HEK293 (cell line): Measurements from ENCODE around the gene VILL.

ENCODE experiments used
- AEBP2 ChIP-seq: fragments of 450-650 bp; formaldehyde crosslinking; IDR thresholded peaks from 2 replicates; pipeline ENCODE4 v1.5.1; 2016; ENCODE audit warnings: missing biosample characterization, missing genetic modification characterization, borderline replicate concordance
- BCL11B ChIP-seq: fragments of 450-650 bp; formaldehyde crosslinking; IDR thresholded peaks from 2 replicates; pipeline ENCODE4 v1.5.1; 2016; ENCODE audit warnings: low read depth, missing biosample characterization, missing genetic modification characterization
- GLI2 ChIP-seq: fragments of 450-650 bp; formaldehyde crosslinking; IDR thresholded peaks from 2 replicates; pipeline ENCODE4; 2017; ENCODE audit warnings: missing biosample characterization, missing genetic modification characterization, low read depth, borderline replicate concordance
- KLF1 ChIP-seq: fragments of 450-650 bp; formaldehyde crosslinking; IDR thresholded peaks from 2 replicates; pipeline ENCODE4 v1.5.1; 2016; ENCODE audit warnings: missing biosample characterization, missing genetic modification characterization
- KLF17 ChIP-seq: fragments of 450-650 bp; formaldehyde crosslinking; IDR thresholded peaks from 2 replicates; pipeline ENCODE4 v1.5.1; 2016; ENCODE audit warnings: missing biosample characterization, missing genetic modification characterization
- MZF1 ChIP-seq: fragments of 450-650 bp; formaldehyde crosslinking; IDR thresholded peaks from 2 replicates; pipeline ENCODE4 v1.5.1; 2017; ENCODE audit warnings: missing biosample characterization, missing genetic modification characterization, borderline replicate concordance
- OVOL3 ChIP-seq: fragments of 450-650 bp; formaldehyde crosslinking; IDR thresholded peaks from 2 replicates; pipeline ENCODE4 v1.5.1; 2016; ENCODE audit warnings: missing biosample characterization, missing genetic modification characterization
- TSHZ1 ChIP-seq: fragments of 450-650 bp; formaldehyde crosslinking; IDR thresholded peaks from 2 replicates; pipeline ENCODE4 v1.5.1; 2016; ENCODE audit warnings: missing biosample characterization, missing genetic modification characterization, borderline replicate concordance
- ZBTB20 ChIP-seq: fragments of 450-650 bp; formaldehyde crosslinking; IDR thresholded peaks from 2 replicates; pipeline ENCODE4 v1.5.1; 2016; ENCODE audit warnings: missing biosample characterization, missing genetic modification characterization
- ZBTB48 ChIP-seq: fragments of 450-650 bp; formaldehyde crosslinking; IDR thresholded peaks from 2 replicates; pipeline ENCODE4 v1.5.1; 2016; ENCODE audit warnings: missing biosample characterization, missing genetic modification characterization
- ZFHX2 ChIP-seq: fragments of 450-650 bp; formaldehyde crosslinking; conservative IDR thresholded peaks from 2 replicates; pipeline ENCODE4 v1.5.1; 2016; ENCODE audit warnings: missing biosample characterization, missing genetic modification characterization
- ZFP69B ChIP-seq: fragments of 450-650 bp; formaldehyde crosslinking; IDR thresholded peaks from 2 replicates; pipeline ENCODE4 v1.5.1; 2016; ENCODE audit warnings: missing biosample characterization, missing genetic modification characterization
- ZNF112 ChIP-seq: fragments of 450-650 bp; formaldehyde crosslinking; IDR thresholded peaks from 2 replicates; pipeline ENCODE4 v1.5.0; 2017; ENCODE audit warnings: missing biosample characterization, missing genetic modification characterization
- ZNF16 ChIP-seq: fragments of 450-650 bp; formaldehyde crosslinking; IDR thresholded peaks from 2 replicates; pipeline ENCODE4 v1.5.1; 2016; ENCODE audit warnings: low read depth, missing biosample characterization, missing genetic modification characterization
- ZNF184 ChIP-seq: fragments of 450-650 bp; IDR thresholded peaks from 2 replicates; pipeline ENCODE4 v1.5.1; 2018; ENCODE audit warnings: missing biosample characterization, mild to moderate bottlenecking, missing genetic modification characterization
- ZNF280C ChIP-seq: fragments of 450-650 bp; formaldehyde crosslinking; IDR thresholded peaks from 2 replicates; pipeline ENCODE4 v1.5.1; 2016; ENCODE audit warnings: missing biosample characterization, missing genetic modification characterization
- ZNF280D ChIP-seq: fragments of 450-650 bp; formaldehyde crosslinking; IDR thresholded peaks from 2 replicates; pipeline ENCODE4 v1.5.1; 2016; ENCODE audit warnings: missing biosample characterization, missing genetic modification characterization
- ZNF341 ChIP-seq: fragments of 450-650 bp; formaldehyde crosslinking; IDR thresholded peaks from 2 replicates; pipeline ENCODE4; 2016; ENCODE audit warnings: low read depth, missing biosample characterization, missing genetic modification characterization
- ZNF404 ChIP-seq: fragments of 450-650 bp; formaldehyde crosslinking; IDR thresholded peaks from 2 replicates; pipeline ENCODE4 v1.5.1; 2017; ENCODE audit warnings: missing biosample characterization, missing genetic modification characterization
- ZNF426 ChIP-seq: fragments of 450-650 bp; formaldehyde crosslinking; IDR thresholded peaks from 2 replicates; pipeline ENCODE4 v1.5.1; 2017; ENCODE audit warnings: missing biosample characterization, missing genetic modification characterization, mild to moderate bottlenecking, inconsistent platforms, moderate library complexity
- ZNF433 ChIP-seq: fragments of 450-650 bp; formaldehyde crosslinking; IDR thresholded peaks from 2 replicates; pipeline ENCODE4 v1.5.1; 2016; ENCODE audit warnings: missing biosample characterization, missing genetic modification characterization, low read depth
- ZNF48 ChIP-seq: fragments of 450-650 bp; formaldehyde crosslinking; IDR thresholded peaks from 2 replicates; pipeline ENCODE4 v1.5.1; 2016; ENCODE audit warnings: missing biosample characterization, missing genetic modification characterization
- ZNF544 ChIP-seq: fragments of 450-650 bp; formaldehyde crosslinking; IDR thresholded peaks from 2 replicates; pipeline ENCODE4 v1.5.0; 2017; ENCODE audit warnings: missing biosample characterization, missing genetic modification characterization
- ZNF561 ChIP-seq: fragments of 450-650 bp; IDR thresholded peaks from 2 replicates; pipeline ENCODE4 v1.5.1; 2018; ENCODE audit warnings: missing biosample characterization, missing genetic modification characterization, borderline replicate concordance
- ZNF600 ChIP-seq: fragments of 450-650 bp; formaldehyde crosslinking; IDR thresholded peaks from 2 replicates; pipeline ENCODE4 v1.5.1; 2016; ENCODE audit warnings: missing biosample characterization, missing genetic modification characterization
- ZNF623 ChIP-seq: fragments of 450-650 bp; formaldehyde crosslinking; IDR thresholded peaks from 2 replicates; pipeline ENCODE4 v1.5.1; 2016; ENCODE audit warnings: missing biosample characterization, missing genetic modification characterization
- ZNF645 ChIP-seq: fragments of 450-650 bp; formaldehyde crosslinking; IDR thresholded peaks from 2 replicates; pipeline ENCODE4; 2016; ENCODE audit warnings: missing biosample characterization, missing genetic modification characterization
- ZNF658 ChIP-seq: fragments of 450-650 bp; formaldehyde crosslinking; IDR thresholded peaks from 2 replicates; pipeline ENCODE4; 2016; ENCODE audit warnings: missing biosample characterization, missing genetic modification characterization
- ZSCAN16 ChIP-seq: fragments of 450-650 bp; formaldehyde crosslinking; IDR thresholded peaks from 2 replicates; pipeline ENCODE4 v1.5.1; 2016; ENCODE audit warnings: missing biosample characterization, missing genetic modification characterization
- ZSCAN30 ChIP-seq: fragments of 450-650 bp; IDR thresholded peaks from 2 replicates; pipeline ENCODE4 v1.5.1; 2018; ENCODE audit warnings: missing biosample characterization, mild to moderate bottlenecking, missing genetic modification characterization, moderate library complexity

The VILL gene

GRCh38 chr3:37990527-37990926 is at the start of gene VILL (continued):
- TF ChIP-seq ZNF280D (no peak), ZNF404 (tag by site-specific recombination) (no peak), ZNF544 (tag by site-specific recombination) (no peak), ZNF658 (tag by site-specific recombination) (no peak), ZSCAN30 (tag by site-specific recombination) (no peak), KLF1 (tag by site-specific recombination) (peak; percentile 76), ZNF600 (peak; percentile 50; the same call in 1 of the 2 replicates), KLF17 (tag by site-specific recombination) (0 out of 2 replicates have a peak, but pooled peaks have one; percentile 43), OVOL3 (no peak), AEBP2 (tag by site-specific recombination) (no peak), ZBTB48 (tag by site-specific recombination) (no peak), ZNF341 (no peak), ZNF112 (tag by site-specific recombination) (no peak), ZNF48 (tag by site-specific recombination) (no peak), ZNF426 (tag by site-specific recombination) (no peak), ZNF184 (tag by site-specific recombination) (no peak), TSHZ1 (no peak), ZBTB20 (tag by site-specific recombination) (peak; percentile 27; the same call in 1 of the 2 replicates), ZNF623 (tag by site-specific recombination) (no peak), MZF1 (tag by site-specific recombination) (no peak), ZNF561 (tag by site-specific recombination) (no peak), ZNF280C (tag by site-specific recombination) (no peak), ZFP69B (tag by site-specific recombination) (peak; percentile 63; the same call in 1 of the 2 replicates), ZFHX2 (tag by site-specific recombination) (peak; percentile 60), ZNF433 (tag by site-specific recombination) (no peak), GLI2 (no peak), ZNF645 (no peak), ZSCAN16 (tag by site-specific recombination) (no peak), ZNF16 (tag by site-specific recombination) (no peak), BCL11B (tag by site-specific recombination) (no peak)
